ENCODE data around the gene FAM20A.
A peak's percentile ranks its signal among the peaks of the same experiment; 100 is the strongest.
"Not testable (repeated sequence)": the region's sequence is repeated elsewhere in the genome, so short reads cannot be mapped to it uniquely, and the experiment has no call there.

The FAM20A gene

DNA sequence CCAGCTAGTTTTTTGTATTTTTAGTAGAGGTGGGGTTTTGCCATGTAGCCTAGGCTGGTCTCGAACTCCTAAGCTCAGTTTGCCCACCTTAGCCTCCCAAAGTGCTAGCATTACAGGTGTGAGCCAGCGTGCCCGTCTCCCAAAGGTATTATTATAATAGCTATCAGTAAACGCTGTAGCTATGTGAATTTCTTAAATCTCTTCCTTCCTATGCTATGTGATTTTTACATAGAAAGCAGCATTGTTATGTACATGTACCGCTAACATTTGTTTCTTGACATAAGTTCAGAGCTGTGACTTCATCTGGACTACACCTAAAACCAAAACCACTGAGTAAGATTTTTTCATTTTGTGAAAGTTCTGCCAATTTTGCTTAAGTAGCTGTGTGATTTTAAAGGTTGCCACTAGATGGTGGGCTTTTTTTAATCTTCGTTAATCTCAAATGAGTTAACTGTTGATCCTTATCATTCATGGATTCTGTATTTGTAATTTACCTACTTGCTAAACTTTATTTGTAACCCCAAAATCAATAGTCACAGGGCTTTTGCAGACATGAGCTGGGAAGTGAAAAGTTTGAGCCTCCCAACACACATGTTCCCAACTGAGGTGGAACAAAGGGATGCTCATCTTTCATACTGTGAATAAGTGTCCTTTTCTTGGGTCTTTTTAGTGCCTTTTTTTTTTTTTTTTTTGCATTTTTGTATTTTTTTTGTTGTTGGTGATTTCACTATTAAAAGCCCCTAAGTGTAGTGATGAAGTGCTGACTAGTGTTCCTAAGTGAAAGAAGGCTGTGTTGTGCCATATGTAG lies 67.1 kb downstream of the FAM20A start:
- no peak for DNase-seq (ENCODE audit: low read depth, low spot score)
- no peak overlapping the region for H3K27ac ChIP-seq

GRCh38 chr17:68532826-68533225 lies 68.3 kb downstream of the FAM20A start:
- DNase-seq (ENCODE audit: low read depth, low spot score) = no peak
- no peak overlapping the region for H3K27ac ChIP-seq

DNA sequence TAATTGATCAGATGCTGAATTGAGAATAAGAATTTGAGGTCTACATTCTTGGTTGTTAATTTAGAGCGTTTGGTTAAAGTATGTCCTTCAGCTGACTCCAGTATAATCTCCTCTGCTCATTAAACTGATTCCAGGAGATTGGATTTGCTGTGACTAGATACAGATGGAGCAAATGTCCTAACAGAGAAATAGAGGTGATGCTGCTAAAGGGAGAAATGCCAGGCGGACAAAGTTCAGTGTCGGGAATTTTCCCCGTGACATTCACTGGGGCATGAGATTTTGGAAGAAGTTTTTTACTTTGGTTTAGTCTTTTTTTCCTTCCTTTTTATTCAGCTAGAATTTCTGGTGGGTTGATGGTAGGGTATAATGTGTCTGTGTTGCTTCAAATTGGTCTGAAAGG lies 69.9 kb downstream of the FAM20A start:
- DNase-seq (ENCODE audit: low read depth, low spot score) = no peak
- no peak overlapping the region for H3K27ac ChIP-seq

GRCh38 chr17:68527314-68527713 lies 73.9 kb downstream of the FAM20A start:
- H3K27ac ChIP-seq = no peak overlapping the region

DNA sequence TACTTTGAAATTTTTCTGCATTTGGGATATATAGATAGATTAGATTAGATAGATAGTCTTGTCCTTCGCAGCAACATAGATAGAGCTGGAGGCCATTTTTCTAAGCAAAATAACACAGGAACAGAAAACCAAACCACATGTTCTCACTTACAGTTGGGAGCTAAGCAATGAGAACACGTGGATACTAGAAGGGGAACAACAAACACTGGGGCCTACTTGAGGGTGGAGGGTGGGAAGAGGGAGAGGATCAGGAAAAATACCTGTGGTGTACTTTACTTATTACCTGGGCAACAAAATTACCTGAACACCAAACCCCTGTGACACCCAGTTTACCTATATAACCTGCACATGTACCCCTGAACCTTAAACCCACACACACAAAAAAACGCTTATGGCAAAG lies 74.6 kb downstream of the FAM20A start:
- no peak for DNase-seq (ENCODE audit: low read depth, low spot score)
- H3K27ac ChIP-seq = no peak overlapping the region

More at GRCh38 chr17:68527314-68527713, 73.9 kb downstream of the FAM20A start:
- no peak for DNase-seq (ENCODE audit: low read depth, low spot score)

- DNase-seq (ENCODE audit: low read depth, low spot score) = no peak
- no peak overlapping the region for H3K27ac ChIP-seq
These were observed 78.9 kb downstream of the FAM20A start for GRCh38 chr17:68522266-68522665.

- DNase-seq (ENCODE audit: low read depth, low spot score) = no peak
- no peak overlapping the region for H3K27ac ChIP-seq
These were observed 81.3 kb downstream of the FAM20A start for GRCh38 chr17:68519911-68520310.

DNA sequence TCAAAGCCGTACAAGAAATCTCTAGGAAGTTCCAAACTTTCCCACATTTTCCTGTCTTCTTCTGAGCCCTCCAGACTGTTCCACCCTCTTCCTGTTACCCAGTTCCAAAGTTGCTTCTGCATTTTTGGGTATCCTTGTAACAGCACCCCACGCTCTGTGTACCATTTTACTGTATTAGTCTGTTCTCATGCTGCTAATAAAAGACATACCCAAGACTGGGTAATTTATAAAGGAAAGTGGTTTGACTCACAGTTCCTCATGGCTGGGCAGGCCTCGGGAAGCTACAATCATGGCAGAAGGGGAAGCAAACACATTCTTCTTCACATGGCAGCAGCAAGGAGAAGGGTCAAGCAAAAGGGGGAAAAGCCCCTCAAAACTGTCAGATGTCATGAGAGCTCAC lies 82.1 kb downstream of the FAM20A start:
- H3K27ac ChIP-seq; DNase-seq (ENCODE audit: low read depth, low spot score): not testable (repeated sequence)

DNA sequence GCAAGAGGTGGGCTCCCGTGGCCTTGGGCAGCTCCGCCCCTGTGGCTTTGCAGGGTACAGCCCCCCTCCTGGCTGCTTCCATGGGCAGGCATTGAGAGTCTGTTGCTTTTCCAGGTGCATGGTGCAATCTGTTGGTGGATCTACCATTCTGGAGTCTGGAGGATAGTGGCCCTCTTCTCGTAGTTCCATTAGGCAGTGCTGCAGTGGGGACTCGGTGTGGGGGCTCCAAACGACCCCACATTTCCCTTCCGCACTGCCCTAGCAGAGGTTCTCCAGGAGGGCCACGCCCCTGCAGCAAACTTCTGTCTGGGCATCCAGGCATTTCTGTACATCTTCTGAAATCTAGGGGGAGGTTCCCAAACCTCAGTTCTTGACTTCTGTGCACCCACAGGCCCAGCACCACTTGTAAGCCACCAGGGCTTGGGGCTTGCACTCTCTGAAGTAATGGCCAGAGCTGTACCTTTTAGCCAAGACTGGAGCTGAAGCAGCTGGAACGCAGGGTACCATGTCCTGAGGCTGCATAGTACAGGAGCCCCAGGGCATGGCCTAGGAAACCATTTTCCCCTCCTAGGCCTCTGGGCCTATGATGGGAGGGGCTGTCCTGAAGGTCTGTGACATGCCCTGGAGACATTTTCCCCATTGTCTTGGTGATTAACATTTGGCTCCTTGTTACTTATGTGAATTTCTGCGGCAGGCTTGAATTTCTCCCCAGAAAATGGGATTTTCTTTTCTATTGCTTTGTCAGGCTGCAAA lies 82.9 kb downstream of the FAM20A start:
- no peak overlapping the region for H3K27ac ChIP-seq
- DNase-seq (ENCODE audit: low read depth, low spot score) = no peak

DNA sequence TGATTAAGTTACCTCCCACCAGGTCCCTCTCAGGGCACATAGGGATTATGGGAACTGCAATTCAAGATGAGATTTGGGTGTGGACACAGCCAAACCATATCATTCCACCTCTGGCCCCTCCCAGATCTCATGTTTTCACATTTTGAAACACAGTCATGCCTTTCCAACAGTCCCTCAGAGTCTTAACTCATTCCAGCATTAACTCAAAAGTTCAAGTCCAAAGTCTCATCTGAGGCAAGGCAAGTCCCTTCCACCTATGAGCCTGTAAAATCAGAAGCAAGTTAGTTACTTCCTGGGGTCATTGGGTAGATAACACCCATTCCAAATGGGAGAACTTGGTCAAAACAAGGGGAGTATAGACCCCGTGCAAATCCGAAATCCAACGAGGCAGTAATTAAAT lies 83.6 kb downstream of the FAM20A start:
- DNase-seq (ENCODE audit: low read depth, low spot score); H3K27ac ChIP-seq: not testable (repeated sequence)

- DNase-seq (ENCODE audit: low read depth, low spot score) = no peak
- no peak overlapping the region for H3K27ac ChIP-seq
These were observed 84.4 kb downstream of the FAM20A start for GRCh38 chr17:68516732-68517131.

- no peak for DNase-seq (ENCODE audit: low read depth, low spot score)
These were observed 86.1 kb downstream of the FAM20A start for GRCh38 chr17:68514831-68515635.

DNA sequence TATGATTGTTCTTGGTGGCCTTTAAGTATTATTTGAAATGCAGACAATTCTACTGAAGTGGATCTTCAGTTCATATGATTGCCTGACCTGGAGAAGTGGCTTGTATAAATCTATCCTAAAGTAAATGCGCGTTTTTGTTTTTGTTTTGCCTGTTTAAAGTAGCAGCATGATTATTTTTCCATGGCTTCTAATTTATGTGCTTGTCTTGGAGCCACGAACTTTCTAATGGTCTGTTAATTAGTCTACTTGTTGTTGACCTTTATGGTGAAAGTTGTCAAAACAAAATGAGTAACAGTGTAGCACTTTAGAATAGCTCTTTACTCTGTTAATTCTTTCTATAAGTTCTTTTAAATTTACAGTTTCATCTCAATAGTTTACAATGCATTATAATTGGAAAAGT lies 87.2 kb downstream of the FAM20A start:
- DNase-seq (ENCODE audit: low read depth, low spot score) = no peak
- H3K27ac ChIP-seq = peak overlapping the region; percentile 88

More at GRCh38 chr17:68514831-68515635, 86.1 kb downstream of the FAM20A start:
- H3K27ac ChIP-seq = peak overlapping the region; percentile 88

DNA sequence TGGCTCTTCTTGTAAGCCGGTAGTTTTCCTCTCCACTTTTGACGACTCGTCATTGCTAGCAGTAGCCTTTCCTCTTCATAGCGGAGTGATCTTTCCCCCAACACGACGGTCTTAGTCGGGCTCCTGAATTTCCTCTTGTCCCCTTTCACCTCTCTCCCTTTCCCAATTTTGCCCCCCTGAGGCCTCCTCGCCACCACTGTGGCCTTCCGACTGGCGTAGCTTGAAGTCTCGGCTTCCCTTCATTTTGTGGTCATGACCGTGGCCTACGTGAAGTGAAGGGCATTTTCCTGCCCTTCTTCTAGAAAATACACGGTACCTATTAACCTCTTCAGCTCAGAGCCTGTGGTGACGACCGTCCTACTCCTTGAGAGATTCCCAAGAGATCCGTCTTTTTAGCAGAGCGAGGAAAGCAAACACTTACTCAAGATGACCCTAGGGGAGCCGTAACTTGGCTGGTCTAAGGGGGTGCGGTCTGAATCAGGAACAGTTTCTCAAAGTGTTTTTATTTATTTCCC lies 88.2 kb downstream of the FAM20A start:
- no peak for DNase-seq (ENCODE audit: low read depth, low spot score)
- H3K27ac ChIP-seq = peak overlapping the region; percentile 88

DNA sequence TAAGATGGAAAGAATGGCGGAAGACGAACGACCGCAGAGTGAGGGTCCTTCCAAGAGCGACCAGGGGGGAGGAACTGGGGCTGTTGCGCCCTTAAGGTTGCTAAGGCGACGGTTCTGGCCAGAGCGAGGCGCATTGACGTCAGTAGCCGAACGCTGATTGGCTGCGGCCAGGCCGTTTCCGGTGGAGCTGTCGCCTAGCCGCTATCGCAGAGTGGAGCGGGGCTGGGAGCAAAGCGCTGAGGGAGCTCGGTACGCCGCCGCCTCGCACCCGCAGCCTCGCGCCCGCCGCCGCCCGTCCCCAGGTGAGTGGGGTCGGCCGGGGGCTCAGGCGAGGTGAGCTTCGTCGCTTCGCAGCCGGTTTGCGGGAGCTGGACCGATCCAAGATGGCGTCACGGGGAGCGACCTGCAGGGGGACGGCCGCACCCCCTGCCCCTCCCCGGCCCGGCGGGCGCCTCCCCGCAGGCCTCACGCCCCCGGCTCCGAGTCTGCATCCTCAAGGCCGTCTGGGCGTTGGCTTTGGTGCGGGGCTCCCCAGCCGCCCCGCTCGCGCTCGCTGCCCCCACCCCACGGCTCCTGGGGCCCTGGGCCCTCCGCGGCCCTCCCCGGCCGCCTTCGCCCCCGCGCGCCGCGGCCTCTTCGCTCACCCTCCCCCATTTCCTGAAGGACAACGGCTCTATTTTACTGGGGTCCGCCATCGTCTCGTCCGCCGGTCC lies 88.8 kb downstream of the FAM20A start, which contains the start of gene PRKAR1A:
Gene PRKAR1A, plus strand, starts transcription at position 184 of the 713 bp plus-strand sequence. CDS start 2,970 bp downstream, outside the sequence.
- H3K27ac ChIP-seq = peak within 1 kb of the TSS; percentile 88
- DNase-seq (ENCODE audit: low read depth, low spot score) = peak; percentile 56

- DNase-seq (ENCODE audit: low read depth, low spot score) = no peak
- H3K27ac ChIP-seq = peak overlapping the region; percentile 88
These were observed 89.4 kb downstream of the FAM20A start for GRCh38 chr17:68511671-68512246.

GRCh38 chr17:68511254-68511670 lies 89.9 kb downstream of the FAM20A start:
- DNase-seq (ENCODE audit: low read depth, low spot score) = no peak
- peak overlapping the region; percentile 88 for H3K27ac ChIP-seq

DNA sequence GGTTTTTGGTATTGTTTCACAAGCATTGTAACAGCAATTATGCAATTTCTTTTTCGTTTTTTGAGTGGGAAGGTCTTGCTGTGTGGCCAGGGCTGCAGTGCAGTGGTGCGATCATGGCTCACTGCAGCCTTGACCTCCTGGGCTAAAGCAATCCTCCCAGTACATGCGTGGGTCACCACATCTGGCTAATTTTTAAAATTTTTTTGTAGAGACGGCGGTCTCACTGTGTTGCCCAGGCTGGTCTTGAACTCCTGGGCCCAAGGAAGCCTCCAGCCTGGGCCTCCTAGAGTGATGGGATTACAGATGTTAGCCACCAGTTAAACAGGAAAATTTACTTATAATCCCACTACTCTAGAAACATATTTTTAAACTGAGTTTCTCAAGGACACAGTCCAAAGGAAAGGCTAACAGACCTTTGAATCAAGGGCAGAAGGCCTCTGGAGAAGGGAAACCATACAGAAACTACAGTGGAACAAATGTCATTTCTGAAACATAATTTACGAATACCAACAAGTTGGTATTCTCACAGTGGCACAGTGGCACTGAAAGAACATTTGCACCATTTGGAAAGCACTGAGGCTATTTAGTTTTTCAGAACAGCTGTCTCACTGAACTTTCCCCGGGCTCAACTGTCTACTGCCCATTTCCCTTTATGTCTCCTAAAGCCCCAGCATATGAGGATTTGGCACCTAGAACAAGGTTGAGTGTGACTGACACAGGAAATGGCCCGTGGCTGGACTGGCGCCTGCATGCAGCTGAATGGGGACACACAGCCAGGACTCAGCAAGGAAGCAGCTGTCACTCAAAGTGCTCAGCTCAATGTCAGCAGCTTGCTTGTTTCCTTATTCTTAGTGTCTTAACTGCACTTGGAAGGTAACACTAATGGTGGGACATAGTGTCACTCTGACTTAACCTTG lies 91.8 kb downstream of the FAM20A start:
- H3K27ac ChIP-seq = peak overlapping the region; percentile 88
- no peak for DNase-seq (ENCODE audit: low read depth, low spot score)

Measured in epithelial cell of prostate (primary cell).